Small intestine (tissue), 7 donors: ENCODE measurements around the gene MRPL23. TPM values are rescaled to one million over a fixed set of nuclear protein-coding genes. Genes with fewer than 3 reads are reported as not detected.
A peak's percentile ranks its signal among the peaks of the same experiment; 100 is the strongest.

Source experiments
- DNase-seq, 2 donors: peaks; one replicate each; pipeline versions ENCODE4 v3.0.0 to v3.0.0-alpha.2; 2013
- FAIRE-seq: peaks from 2 replicates; lab custom pipeline; 2012; peaks lifted over from hg19 to GRCh38; lab: Jason Lieb, UNC
- H3K27ac ChIP-seq, 3 donors: one replicate each; pipeline ENCODE4 v1.5.1; 2013; ENCODE audit warnings: low read length in 2 of 3, mild to moderate bottlenecking in 2 of 3, control low read depth in 1 of 3, inconsistent platforms in 1 of 3, low read depth in 1 of 3, moderate library complexity in 1 of 3
- H3K27me3 ChIP-seq, 3 donors: one replicate each; pipeline ENCODE4 v1.6.1; 2013; ENCODE audit warnings: low read length in 3 of 3, inconsistent platforms in 1 of 3; ENCODE audit not compliant: control insufficient read depth in 3 of 3, insufficient read depth in 3 of 3
- H3K36me3 ChIP-seq, 3 donors: one replicate each; pipeline ENCODE4 v1.6.1; 2013; ENCODE audit warnings: low read length in 3 of 3, inconsistent platforms in 1 of 3, low read depth in 1 of 3, mild to moderate bottlenecking in 1 of 3, moderate library complexity in 1 of 3; ENCODE audit not compliant: control insufficient read depth in 3 of 3, insufficient read depth in 2 of 3
- H3K4me1 ChIP-seq, 3 donors: one replicate each; pipeline ENCODE4 v1.6.1; 2013; ENCODE audit warnings: low read length in 2 of 3, inconsistent platforms in 1 of 3, low read depth in 1 of 3, mild to moderate bottlenecking in 1 of 3, moderate library complexity in 1 of 3; ENCODE audit not compliant: control insufficient read depth in 3 of 3, insufficient read depth in 2 of 3
- H3K4me3 ChIP-seq, 3 donors: one replicate each; pipeline ENCODE4 v1.5.1; 2013; ENCODE audit warnings: low read length in 3 of 3, control low read depth in 1 of 3, inconsistent platforms in 1 of 3, low read depth in 1 of 3, mild to moderate bottlenecking in 1 of 3, moderate library complexity in 1 of 3
- H3K9me3 ChIP-seq, 2 donors: one replicate each; pipeline ENCODE4 v1.6.1; 2013; ENCODE audit warnings: low read depth in 1 of 2, low read length in 1 of 2; ENCODE audit not compliant: control insufficient read depth in 2 of 2, insufficient read depth in 1 of 2
- WGBS, 3 donors: extraction: QIAGEN DNeasy Blood & Tissue Kit; methylation state at CpG; one replicate each; pipeline ENCODE4 v1.1.7; 2013; 5-methylcytosine and 5-hydroxymethylcytosine counted together
- polyA plus RNA-seq, 4 donors: library from polyadenylated mRNA; stranded (reverse) in 3 of 4; unstranded in 1 of 4; fragments of 200-250 nt in 3 of 4; fragments of 120-200 nt in 1 of 4; gene quantifications; one replicate each; pipeline versions ENCODE4 v1.2.1 to v1.2.3, GENCODE V29; 2013
- donor health status: healthy with polysubstance abuse.
- donor health status: control.
- donor health status: control.
- donor health status: Bipolar disorder and iron deficiency.
- donor health status: healthy.

The MRPL23 gene
- polyA plus RNA-seq, 4 donors, result 78.6 to 210 (median 139) TPM

DNA sequence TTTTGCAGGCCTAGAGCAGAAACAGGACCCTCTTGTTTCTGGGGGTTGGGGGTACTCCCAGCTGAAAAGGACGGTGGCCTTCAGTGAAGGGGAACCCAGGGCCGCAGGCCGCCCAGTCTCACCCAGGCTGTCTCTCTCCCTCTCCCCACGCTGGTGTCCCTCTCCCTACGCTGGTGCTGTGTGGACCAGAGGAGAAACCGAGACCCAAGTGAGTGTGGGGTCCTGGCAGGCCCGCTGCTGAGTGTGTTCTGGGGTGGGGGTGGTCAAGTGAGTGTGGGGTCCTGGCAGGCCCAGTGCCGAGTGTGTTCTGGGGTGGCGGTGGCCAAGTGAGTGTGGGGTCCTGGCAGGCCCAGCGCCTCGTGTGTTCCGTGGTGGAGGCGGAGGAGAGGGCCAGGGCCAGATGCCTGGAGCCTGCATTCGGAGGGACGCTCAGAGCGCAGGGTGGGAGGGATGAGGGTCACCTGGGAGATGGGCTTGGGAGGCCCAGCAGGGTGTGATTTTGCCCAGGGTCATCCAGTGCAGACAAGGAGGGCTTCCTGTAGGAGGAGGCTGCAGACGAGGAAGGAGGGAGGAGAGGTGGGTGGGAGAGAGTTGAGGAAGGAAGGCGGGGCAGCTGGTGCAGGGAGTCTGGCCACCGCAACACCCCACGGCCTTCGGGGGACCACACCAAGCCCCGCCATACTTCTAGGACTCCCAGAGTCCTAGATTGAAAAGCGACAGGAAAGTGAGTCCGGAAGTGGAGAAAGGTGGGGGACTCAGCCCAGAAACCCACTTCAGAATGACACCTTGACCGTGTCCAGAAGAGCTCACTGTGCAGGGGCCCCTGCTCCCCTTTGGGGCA, 17.3 kb upstream of the MRPL23 start:
- Histone ChIP-seq H3K9me3 (no peaks in the 10 kb centered on the region), H3K27ac (no peak overlapping the region), H3K36me3 (no peaks in the 10 kb centered on the region), H3K4me1 (peaks cover 0 to 16% (median 0%) of the 10 kb centered on the region in 3 donors), H3K27me3 (peaks cover 0 to 7% (median 0%) of the 10 kb centered on the region in 3 donors), H3K4me3 (no peak overlapping the region)
- WGBS, 3 donors, result 79 to 88% (median 82%) methylated on average over 24 to 25 of the region's 25 CpGs
- FAIRE-seq, result no peak
- no peak for DNase-seq

DNA sequence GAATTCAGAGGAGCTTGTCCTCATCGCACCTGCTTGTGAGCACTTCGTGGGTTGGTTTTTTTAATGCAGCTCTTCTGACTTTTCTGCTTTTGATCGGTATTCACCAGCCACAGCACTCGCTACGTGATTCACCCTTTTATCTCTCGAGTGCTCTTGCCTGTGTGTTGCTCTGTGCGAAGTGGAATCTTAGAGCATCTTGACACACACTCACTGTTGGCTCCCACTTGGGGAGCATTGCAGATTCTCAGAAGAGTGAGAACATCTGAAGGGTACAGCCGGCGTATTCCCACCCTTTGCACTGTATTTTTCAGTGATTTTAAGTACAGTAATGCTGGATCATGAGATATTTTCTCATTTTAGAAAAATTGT, 16.7 kb upstream of the MRPL23 start:
- H3K36me3 ChIP-seq, result no peaks in the 10 kb centered on the region
- H3K4me1 ChIP-seq, result peaks cover 0 to 16% (median 0%) of the 10 kb centered on the region in 3 donors
- no peak for FAIRE-seq
- peaks cover 0 to 7% (median 0%) of the 10 kb centered on the region in 3 donors for H3K27me3 ChIP-seq
- no peaks in the 10 kb centered on the region for H3K9me3 ChIP-seq
- no peak overlapping the region for H3K4me3 ChIP-seq
- 61 to 80% (median 68%) methylated on average over 9 of the region's 9 CpGs for WGBS, 3 donors
- DNase-seq, result no peak
- no peak overlapping the region for H3K27ac ChIP-seq

DNA sequence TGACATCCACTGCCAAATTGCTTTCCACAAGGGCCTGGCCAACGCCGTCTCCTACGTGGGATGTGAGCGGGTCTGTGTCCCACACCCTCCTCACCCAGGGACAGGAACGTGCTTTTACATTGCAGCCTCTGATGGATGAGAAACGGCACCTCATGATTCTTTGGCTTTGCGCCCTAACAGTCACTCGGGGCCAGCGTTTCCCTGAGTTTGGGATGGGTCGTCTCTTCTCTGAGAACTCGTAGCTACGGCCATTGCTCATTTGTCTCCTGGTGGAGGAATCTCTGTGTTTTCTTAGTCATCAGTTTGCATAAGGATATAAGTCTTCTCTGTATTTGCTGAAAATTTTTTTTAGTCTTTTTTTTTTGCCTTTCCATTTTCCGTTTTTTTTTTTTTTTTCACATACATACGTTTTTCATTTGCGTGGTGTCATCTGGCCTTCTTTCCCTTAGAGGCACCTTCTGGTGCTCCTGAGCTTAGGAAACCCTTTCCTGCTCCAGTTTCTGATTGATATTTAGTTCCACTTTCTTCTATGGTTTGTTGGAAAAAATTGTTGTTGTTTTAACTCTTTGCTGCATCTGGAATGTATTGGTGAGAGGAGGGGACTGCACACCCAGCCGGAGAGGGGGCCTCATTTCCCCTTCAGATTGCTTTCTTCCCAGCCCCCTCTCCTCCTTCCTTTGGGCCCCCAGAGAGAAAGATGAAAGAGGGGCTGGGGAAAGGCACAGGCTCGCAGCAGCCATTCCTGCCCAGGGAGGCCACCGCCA, 15.6 kb upstream of the MRPL23 start:
- Histone ChIP-seq H3K27ac (peak overlapping the region in 1 of 3 donors; percentile 51), H3K4me1 (peaks cover 0 to 16% (median 0%) of the 10 kb centered on the region in 3 donors), H3K27me3 (peaks cover 0 to 7% (median 0%) of the 10 kb centered on the region in 3 donors), H3K36me3 (no peaks in the 10 kb centered on the region), H3K4me3 (no peak overlapping the region), H3K9me3 (no peaks in the 10 kb centered on the region)
- FAIRE-seq, result no peak
- 50 to 60% (median 55%) methylated on average over 18 of the region's 18 CpGs for WGBS, 3 donors
- no peak for DNase-seq

DNA sequence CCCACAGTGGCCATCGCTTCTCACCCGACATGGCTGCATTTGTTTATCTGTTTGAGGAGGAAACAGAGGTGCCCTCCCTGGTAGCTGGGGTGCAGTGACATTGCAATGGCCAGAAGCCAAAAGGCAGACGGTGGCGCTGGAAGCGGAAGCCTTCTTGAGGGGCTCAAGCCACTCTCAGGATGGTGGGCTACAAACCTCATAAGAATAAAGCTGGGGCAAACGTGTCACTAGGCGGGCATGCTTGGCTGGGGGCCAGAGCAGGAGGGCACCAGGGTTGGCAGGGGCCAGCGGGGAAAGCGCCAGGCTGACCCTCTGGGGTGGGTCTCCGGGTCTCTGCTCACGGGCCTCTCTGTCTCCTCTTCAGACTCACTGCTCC, 15.0 kb upstream of the MRPL23 start:
- no peaks in the 10 kb centered on the region for H3K36me3 ChIP-seq
- no peak for FAIRE-seq

DNA sequence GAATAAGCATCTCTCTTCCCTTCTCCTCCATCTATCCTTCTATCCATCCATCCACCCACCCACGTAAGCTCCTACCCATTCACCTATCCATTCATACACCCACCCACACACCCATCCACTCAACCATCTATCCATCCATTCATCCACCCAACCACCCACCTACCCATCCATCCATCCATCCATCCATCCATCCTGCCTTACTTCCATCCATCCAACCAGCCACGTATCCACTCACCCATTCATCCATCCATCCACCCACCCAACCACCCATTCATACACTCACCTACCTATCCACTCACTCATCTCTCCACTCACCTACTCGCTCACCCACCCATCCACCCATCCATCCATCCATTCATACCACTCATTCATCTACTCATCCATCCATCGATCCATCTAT, 14.5 kb upstream of the MRPL23 start:
- Histone ChIP-seq H3K9me3 (no peaks in the 10 kb centered on the region), H3K36me3 (no peaks in the 10 kb centered on the region), H3K27me3 (peaks cover 0 to 7% (median 0%) of the 10 kb centered on the region in 3 donors), H3K27ac (no peak overlapping the region), H3K4me3 (no peak overlapping the region), H3K4me1 (peaks cover 0 to 5% (median 0%) of the 10 kb centered on the region in 3 donors)
- DNase-seq (no peak), FAIRE-seq (no peak)
- whole genome bisulfite sequencing, 3 donors, result 93 to 97% (median 96%) methylated on average over 4 of the region's 4 CpGs

More for the DNA sequence above, 15.0 kb upstream of the MRPL23 start:
- Histone ChIP-seq H3K4me1 (peaks cover 0 to 11% (median 0%) of the 10 kb centered on the region in 3 donors), H3K27me3 (peaks cover 0 to 7% (median 0%) of the 10 kb centered on the region in 3 donors), H3K4me3 (no peak overlapping the region), H3K27ac (peak overlapping the region in 1 of 3 donors; percentile 51), H3K9me3 (no peaks in the 10 kb centered on the region)
- DNase-seq, result no peak
- WGBS, 3 donors, result 76 to 79% (median 78%) methylated on average over 11 of the region's 11 CpGs

DNA sequence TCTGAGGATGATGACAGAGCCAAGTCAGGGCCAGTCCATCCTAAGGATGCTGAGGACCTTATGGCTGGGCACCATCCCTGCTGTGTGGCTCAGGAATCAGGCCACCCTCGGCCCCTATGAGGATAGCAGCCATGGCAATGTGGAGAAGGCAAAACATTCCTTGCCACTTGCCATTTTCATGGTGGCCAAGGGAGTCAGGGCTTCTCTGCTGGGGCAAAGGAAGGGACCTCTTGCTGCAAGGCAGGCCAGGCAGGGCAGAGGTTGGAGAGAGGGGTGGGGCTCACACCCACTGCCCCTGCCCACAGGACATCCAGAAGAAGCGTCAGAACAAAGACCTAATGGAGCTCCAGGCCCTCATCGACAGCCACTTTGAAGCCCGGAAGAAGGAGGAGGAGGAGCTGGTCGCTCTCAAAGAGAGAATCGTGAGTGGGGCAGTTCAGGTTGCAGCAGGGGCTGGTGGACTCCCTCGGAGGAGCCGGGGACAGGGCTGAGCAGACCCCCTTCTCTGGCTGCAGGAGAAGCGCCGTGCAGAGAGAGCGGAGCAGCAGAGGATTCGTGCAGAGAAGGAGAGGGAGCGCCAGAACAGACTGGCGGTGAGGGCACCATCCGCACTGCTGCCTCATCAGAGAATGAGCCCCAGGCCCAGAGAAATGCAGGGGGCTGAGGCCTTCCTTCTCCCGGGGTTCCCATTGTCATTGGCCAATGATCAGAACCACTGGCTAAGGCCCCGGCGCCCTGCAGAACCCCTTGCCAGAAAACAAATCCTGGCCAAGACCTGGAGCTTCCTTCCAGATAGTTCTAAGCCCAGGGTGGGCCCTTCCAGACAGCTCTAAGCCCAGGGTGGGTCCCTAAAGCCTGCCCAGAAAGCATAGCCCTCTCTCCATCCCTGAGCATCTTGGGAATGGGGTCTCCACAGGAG, 13.5 kb upstream of the MRPL23 start:
- Histone ChIP-seq H3K9me3 (no peaks in the 10 kb centered on the region), H3K4me3 (no peak overlapping the region), H3K36me3 (no peaks in the 10 kb centered on the region), H3K27ac (no peak overlapping the region), H3K4me1 (peaks cover 0 to 5% (median 0%) of the 10 kb centered on the region in 3 donors), H3K27me3 (peaks cover 0 to 7% (median 0%) of the 10 kb centered on the region in 3 donors)
- DNase-seq (no peak), FAIRE-seq (no peak)
- WGBS, 3 donors, result 78 to 86% (median 80%) methylated on average over 18 of the region's 18 CpGs

DNA sequence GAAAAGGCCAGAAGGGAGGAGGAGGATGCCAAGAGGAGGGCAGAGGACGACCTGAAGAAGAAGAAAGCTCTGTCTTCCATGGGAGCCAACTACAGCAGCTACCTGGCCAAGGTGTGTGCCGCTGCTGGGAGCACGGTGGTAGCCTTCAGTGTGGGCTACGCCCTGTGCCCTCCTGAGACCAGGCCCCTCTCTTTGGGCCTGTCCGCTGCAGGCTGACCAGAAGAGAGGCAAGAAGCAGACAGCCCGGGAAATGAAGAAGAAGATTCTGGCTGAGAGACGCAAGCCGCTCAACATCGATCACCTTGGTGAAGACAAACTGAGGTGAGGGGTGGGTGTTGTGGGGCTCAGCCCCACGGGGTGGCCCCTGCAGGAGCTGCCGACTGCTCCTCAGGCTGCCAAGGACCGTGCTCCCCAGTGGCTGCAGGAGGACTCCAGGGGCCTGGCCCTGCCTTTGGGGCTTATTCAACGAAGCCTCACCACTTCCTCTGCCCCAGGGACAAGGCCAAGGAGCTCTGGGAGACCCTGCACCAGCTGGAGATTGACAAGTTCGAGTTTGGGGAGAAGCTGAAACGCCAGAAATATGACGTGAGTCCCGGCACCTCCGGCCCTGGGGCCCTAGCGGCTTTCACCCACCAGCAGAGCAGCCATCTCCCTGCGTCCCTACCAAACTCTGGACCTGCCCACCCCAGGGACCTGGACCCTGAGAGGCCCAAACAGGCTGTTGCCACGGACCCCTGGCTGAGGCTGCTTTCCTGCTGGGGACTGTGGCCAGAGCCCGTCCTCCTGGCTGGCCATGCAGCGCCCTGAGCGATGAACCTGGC, 12.6 kb upstream of the MRPL23 start:
- FAIRE-seq (no peak), DNase-seq (no peak)
- 64 to 80% (median 69%) methylated on average over 23 to 24 of the region's 24 CpGs for WGBS, 3 donors
- Histone ChIP-seq H3K27me3 (peaks cover 0 to 7% (median 0%) of the 10 kb centered on the region in 3 donors), H3K4me1 (peaks cover 0 to 5% (median 0%) of the 10 kb centered on the region in 3 donors), H3K4me3 (no peak overlapping the region), H3K9me3 (no peaks in the 10 kb centered on the region), H3K27ac (no peak overlapping the region), H3K36me3 (no peaks in the 10 kb centered on the region)
